ENCODE results near the gene DVL2.

Gene DVL2

DNA sequence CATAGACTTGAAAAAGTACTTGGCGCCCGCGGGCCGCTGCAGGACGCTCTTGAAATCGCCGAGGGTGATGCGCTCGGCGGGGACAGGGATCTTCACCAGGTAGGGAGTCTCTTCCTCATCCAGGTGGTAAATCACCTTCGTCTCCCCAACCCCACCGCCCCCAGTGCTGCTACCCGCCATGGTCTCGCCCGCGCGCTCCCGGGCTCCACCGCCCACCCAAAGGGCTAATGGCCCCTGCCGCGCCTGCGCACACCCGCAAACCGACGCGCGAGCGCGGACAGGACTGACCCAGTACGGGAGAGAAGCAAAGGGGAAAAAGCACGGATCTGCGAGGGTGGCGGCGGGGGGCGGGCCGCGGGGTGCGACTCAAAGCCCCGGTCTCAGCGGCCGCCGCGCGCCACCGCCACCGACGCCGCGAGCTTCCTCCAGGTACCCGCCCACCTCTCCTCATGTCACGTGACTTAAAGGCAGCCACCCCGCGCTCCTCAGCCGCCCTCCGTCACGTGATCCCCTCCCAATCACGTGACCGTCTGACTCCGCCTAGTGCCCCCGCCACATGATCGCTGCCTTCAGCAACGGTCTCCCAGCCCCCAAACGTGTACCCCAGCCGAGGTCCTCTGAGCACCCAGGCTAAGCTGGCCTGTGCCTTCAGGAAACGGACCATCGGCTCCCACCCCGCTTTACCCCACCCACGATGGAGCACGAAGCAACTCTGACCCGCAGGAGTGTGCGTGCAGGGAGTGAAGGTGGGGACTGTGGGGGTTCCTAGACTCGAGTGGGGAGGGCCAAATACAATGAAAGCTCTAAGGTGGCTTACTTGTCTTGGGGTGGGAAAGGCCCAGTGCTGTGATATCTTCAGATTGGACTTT lies at the start of gene DVL2:
Gene DVL2, minus strand, starts transcription at position 435 of the 869 bp plus-strand sequence. Its CDS starts 255 bp downstream, at position 180.
- peak; percentile 94 for DNase-seq

DNA sequence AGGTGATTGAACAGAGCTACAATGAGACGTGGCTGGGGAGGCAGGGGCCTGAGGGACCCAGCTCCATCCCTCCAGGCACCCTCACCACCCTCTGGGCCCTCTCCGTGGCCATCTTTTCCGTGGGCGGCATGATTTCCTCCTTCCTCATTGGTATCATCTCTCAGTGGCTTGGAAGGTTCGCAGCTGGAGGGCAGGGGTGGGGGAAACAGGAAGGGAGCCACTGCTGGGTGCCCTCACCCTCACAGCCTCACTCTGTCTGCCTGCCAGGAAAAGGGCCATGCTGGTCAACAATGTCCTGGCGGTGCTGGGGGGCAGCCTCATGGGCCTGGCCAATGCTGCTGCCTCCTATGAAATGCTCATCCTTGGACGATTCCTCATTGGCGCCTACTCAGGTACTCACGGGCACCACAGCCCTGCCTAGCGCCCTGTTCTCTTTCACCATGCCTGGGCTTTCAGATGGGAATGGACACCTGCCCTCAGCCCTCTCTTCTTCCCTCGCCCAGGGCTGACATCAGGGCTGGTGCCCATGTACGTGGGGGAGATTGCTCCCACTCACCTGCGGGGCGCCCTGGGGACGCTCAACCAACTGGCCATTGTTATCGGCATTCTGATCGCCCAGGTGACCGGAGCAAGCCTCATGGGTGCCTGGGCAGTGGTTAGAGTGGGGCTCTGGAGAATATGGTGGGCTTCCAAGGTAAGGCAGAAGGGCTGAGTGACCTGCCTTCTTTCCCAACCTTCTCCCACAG lies 49.3 kb upstream of the DVL2 start:
- no peak for DNase-seq

DNA sequence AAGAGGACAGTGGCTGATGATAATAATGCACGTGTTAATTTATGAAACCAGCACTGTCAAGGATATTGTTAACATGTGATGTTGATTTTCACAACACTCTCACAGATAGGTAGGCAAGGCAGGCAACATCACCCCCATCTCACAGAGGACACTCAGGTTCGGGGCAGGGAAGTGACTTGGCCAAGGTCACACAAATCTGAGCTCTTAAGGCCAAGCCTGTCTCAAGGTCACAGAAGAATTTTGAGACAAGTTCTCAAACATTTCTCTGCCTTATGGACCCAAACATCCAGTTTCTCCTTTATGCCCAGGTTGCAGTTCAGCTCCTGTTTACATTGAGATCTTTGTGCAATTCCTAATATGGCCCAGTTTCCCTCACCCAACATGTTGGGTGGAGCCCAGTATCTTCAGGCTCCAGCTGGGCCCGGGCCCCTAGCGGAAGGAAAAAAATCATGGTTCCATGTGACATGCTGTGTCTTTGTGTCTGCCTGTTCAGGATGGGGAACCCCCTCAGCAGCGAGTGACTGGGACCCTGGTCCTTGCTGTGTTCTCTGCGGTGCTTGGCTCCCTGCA lies 48.5 kb upstream of the DVL2 start:
- no peak for DNase-seq

DNA sequence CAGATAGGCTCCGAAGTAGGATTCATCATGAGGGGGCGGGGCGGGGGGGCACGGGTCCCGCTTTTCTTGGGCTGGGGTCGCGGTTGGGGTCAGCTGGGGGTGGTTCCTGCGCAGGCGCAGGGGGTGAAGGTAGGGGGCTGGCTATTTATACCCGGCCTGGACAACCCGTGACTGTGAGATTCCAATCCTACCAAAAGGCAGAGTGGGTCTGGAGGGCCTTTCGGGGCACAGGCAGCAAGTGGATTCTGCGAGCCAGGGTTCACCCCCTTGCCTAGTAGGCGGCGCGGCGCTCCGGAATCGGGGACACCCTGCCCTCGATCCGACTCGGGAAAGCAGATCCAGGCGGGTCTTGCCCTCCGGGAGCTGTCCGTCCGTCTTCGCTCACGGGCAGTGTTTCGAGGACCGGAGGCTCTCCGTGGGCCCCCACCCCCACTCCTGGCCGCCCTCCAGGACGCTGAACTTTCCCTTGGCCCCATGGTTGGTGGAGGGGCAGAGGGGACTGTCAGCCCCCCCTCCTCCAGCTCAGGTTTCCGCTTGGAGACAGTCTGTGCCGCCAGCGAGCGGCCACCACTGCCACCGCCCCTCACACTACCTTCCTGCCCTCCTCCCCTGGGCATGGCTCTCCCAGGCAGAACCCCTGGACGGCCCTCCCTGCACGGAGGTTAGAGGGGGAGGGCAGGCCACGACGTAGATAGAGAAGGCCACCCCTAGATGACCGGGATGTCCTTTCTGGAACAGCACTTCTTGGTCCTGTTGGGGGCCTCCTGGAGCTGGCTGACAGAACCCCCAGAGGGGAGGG lies 47.8 kb upstream of the DVL2 start:
- DNase-seq: no peak

DNA sequence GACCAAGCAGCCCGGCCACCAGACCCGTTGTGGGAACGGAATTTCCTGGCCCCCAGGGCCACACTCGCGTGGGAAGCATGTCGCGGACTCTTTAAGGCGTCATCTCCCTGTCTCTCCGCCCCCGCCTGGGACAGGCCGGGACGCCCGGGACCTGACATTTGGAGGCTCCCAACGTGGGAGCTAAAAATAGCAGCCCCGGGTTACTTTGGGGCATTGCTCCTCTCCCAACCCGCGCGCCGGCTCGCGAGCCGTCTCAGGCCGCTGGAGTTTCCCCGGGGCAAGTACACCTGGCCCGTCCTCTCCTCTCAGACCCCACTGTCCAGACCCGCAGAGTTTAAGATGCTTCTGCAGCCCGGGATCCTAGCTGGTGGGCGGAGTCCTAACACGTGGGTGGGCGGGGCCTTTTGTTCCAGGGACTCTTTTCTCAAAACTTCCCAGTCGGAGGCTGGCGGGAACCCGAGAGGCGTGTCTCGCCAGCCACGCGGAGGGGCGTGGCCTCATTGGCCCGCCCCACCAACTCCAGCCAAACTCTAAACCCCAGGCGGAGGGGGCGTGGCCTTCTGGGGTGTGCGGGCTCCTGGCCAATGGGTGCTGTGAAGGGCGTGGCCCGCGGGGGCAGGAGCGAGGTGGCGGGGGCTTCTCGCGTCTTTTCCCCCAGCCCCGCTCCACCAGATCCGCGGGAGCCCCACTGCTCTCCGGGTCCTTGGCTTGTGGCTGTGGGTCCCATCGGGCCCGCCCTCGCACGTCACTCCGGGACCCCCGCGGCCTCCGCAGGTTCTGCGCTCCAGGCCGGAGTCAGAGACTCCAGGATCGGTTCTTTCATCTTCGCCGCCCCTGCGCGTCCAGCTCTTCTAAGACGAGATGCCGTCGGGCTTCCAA lies 47.0 kb upstream of the DVL2 start, which contains the start of gene SLC2A4:
Gene SLC2A4, plus strand, starts transcription at position 645 of the 879 bp plus-strand sequence. Its CDS starts 217 bp downstream, at position 862.
- DNase-seq: peak; percentile 96

DNA sequence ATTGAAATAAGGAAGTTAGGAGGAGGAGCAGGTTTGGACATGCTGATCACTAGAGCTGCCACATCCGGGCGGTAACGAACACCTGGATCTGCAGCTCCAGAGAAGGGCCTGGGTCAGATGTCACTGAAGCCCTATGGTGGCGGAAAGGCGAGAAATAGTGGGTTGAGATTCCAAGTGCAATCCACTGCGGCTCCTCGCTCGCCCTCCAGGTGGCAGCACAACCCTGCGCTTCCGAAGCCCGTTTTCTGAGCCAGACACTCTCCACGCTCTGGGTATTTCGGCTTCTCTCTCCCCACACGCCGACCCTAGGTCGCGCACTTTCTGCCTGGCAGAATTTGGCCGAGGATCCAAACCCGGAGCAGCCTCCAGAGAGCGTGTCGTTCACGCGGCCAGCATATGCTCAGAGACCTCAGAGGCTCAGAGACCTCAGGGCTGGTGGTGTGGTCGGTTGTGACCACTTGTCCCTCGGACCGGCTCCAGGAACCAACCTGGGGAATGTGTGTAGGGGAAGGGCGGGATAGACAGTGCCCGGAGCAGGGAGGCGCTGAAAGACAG lies 46.3 kb upstream of the DVL2 start:
- peak; percentile 77 for DNase-seq

DNA sequence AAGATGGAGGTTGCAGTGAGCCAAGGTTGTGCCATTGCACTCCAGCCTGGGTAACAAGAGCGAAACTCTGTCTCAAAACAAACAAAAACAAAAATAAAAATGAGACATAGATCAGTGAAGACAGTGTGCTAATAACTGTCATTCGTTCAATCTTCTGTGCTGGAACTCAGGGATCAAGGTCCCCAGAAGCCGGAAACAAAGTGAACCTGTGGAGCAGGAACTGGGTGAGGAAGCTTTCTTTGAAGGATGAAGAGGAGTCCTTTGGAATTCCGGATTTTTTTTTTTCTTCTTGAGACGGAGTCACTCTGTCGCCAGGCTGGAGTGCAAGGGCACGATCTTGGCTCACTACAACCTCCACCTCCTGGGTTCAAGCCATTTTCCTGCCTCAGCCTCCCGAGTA lies 45.1 kb upstream of the DVL2 start:
- DNase-seq: no peak

DNA sequence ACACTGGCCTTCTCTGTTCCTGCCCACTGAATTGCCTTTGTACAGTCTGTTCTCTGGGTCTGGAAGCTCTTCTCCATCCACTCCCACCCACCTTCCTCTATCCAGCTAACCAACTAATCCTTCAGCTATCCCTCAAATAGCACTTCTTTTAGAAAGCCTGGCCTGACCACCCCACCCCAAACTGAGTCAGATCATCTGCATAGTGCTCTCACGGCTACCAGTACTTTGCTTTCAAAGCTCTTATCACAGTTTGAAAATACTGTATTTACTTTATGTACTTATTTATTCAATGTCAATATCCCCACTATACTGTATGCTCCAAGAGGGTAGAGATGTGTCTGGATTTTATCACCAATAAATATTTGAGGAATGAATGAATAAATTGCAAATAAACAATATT lies 32.5 kb upstream of the DVL2 start:
- peak; percentile 42 for DNase-seq

DNA sequence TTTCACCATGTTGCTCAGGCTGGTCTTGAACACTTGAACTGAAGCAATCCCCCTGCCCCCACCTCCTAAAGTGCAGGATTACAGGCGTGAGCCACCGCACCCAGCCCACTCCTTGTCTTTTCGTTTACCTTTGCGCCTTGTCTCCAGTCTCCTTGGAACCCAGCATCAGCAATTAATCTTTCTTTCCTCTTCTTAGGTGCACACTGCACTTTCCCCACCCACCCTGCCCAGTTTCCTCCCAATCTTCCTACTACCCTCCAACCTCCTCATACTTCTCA lies 29.4 kb upstream of the DVL2 start:
- DNase-seq: no peak

DNA sequence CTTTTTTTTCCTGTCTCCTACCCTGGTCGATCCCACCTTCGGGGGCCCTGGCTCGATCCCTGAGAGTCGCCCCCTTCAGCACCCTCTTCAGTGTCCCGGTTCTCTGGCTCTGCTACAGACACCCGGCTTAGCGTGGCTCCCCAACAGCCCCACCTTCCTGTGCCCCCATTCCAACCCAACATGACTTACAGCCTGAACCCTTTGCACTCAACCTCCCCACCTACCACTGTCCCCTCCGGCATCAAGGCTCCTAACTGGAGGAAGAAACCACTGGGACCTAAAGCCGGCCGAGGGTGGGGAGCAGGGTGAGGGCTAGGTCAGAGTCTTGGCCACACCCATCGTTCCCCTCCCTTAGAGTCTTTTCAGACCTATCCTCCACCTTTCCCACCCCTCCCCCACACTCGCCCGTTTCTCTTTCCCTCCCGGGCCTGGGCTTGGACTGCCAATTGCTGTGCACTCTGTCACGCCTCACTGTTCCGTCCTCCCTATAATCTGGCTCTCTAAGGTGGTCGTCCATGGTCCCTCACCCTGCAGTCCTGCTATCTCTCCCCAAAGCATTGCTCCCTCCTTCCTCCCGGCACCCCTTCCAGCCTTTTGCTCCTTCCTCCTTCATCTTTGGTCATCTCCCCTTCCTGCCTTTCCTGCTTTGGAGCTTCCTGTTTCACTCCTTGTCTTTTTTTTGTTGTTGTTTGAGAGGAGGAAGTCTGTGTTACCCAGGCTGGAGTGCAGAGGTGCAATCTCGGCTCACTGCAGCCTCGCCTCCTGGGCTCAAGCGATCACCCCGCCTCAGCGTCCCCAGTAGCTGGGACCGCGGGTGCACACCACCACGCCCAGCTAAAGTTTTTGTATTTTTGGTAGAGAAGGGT lies 28.9 kb upstream of the DVL2 start:
- DNase-seq: no peak

DNA sequence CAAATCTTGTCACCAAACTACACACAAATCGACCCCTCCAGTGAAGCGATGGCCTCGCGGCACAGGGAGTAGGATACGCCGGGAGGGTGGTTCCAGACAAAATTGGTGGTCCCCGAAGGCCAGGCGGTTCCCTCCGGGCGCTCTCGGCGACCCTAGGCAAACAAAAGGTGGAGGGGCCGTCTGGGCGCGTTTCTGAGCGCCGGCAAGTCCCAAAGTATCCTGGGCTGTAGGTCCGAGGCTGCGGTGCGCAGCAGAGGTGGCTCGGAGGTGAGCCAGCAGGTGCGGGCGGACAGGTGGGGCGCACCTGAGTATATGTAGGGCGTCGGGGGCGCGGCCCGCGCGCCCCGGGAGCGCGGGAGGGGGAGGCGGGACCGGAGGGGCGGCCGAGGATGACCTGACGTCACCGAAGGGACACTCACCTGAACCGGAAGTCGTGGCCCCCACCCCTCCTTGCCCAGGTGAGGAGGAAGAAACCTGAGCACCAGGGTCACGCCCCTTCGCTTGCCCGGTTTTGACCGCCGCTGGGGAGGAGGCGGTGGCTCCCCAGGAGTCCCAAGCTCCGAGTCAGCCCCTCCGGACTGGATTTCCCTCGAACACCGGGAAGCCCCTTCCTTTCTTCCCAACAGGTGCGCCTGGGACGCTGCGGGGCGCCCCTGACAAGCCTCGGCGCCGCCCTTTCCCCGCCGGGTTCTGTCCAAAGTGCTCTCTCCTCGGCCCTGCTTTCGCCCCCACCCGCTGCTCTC lies 28.0 kb upstream of the DVL2 start, which contains the start of gene CLDN7:
Gene CLDN7, minus strand, starts transcription at position 287 of the 743 bp plus-strand sequence. CDS start 435 bp downstream, outside the sequence.
- DNase-seq: no peak

DNA sequence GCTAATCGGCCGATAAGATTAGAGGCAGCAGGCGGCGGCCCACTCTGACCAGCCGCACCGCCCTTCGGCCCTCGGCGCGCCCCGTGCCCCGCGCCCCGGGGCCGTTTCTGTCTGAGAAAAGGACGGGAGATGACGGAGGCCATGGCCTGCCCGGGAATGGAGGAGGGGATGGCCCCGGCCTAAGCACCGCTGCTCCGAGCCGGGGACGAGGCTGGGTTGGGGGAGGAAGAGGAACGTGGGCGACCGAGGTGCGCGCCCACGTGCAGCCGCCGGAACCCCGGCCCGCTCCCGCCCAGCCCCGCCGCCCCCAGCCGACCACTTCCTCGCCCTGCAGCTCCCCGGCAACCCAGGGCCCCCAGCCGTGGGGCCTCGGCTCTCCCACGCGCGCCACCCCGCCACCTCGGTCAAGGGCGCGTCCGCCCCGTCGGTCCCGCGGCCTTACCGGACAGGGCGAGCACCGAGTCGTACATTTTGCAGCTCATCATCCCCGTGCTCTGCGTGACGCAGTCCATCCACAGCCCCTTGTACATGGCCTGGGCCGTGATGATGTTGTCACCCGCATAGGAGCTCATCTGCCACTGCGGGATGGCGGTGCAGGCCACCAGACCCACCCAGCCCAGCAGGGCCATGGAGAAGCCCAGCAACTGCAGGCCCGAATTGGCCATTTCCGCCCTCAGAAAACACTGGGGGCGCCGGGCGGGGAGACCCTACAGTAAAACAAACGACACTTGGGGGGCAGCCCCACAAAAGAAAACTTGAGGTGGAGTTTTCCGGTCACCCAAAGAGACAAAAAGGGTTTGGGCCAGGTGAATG lies 27.3 kb upstream of the DVL2 start:
- no peak for DNase-seq

DNA sequence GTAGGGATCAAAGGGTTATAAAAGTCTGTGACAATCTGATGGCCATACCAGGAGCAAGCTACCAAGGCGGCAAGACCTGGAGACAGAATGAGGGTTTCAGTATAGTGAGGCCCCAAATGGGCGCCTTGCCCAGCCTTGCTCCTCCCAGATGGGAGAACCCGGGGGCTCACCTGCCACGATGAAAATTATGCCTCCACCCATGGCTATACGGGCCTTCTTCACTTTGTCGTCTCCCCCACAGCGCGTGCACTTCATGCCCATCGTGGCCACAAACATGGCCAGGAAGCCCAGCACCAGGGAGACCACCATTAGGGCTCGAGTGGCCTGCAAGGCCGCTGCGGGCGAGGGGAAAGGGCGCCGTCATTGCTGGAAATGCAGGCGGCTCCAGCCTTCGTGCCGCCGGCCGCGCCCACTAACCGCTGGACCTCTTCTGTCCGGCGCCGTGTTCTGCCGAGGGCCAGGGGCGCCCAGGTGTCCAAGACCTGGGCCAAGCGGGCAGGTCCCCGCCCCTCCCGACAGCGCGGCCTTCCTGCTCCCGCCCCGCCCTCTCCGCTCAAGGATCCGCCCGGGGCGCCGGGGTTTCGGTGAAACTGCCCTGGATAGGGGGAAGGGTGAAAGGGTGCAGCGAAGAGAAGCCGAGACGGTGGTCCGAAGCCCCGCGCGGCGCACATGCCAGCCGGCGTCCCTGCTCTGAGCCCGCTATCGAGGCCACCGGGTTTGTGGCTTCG lies 26.5 kb upstream of the DVL2 start:
- no peak for DNase-seq

DNA sequence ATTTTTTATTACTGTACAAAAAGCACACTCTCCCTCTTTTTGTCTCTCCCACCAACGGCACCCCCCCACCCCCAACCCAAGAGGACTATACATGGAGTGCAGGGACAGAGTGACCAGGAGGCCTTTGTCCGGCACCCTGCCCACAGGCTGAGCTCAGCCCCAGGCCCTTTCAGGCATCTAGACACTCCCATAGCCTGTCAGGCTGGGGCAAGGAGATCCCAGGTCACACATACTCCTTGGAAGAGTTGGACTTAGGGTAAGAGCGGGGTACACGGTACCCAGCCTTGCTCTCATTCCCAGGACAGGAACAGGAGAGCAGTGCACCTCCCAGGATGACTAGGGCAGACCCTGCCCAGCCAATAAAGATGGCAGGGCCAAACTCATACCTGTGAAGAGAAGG lies 25.8 kb upstream of the DVL2 start:
- DNase-seq: no peak

DNA sequence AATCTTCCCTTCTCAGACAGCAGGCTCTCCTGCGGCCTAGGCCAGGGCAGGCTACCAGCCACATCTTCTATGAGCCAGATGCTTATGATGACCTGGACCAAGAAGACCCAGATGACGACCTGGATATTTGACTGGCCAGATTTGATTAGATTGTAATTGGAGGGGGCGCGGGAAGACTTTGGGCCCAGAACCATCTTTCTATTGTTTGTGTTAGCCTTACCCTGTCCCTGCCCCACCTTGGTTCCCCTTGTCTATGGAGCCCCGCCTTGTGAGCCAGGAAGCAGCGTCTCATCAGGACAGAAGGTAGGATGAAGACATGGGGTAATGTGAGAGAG lies 25.2 kb upstream of the DVL2 start:
- DNase-seq: no peak

DNA sequence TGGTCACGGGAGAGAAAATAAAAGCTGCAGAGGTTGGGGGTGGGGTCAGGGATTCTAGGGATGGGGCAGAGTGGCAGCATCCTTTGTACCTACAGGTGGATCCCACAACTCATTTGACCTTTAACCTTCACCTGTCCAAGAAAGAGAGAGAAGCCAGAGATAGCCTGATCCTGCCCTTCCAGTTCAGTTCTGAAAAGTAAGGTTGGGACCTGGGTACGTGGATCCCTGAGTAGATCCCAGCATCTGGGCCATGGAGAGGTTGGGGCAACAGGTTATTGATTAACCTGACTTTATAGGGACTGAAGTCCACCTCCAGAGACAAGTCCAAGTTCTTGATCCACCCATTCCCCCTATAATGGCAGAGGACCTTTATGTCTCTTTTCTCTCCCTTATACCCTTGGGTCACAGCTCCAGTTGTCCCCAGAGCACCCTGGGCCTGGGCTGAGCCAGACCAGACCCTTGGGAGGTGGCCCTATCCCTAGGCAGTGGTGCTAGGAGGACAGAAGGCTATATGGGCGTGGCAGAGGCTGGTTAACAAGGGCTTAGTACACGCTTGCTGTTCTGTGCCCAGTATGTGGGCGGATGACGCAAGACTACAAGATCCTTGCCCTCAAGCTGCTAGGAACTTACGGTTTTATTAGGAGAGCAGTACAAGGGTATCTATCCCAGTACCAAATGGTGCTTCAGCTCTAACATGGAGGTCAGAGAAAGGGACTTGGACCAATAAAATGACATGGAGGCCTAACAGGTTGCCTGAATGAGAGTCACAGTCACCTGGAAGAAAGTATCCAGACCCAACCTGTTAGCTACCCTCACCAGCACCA lies 24.6 kb upstream of the DVL2 start:
- peak; percentile 59 for DNase-seq

DNA sequence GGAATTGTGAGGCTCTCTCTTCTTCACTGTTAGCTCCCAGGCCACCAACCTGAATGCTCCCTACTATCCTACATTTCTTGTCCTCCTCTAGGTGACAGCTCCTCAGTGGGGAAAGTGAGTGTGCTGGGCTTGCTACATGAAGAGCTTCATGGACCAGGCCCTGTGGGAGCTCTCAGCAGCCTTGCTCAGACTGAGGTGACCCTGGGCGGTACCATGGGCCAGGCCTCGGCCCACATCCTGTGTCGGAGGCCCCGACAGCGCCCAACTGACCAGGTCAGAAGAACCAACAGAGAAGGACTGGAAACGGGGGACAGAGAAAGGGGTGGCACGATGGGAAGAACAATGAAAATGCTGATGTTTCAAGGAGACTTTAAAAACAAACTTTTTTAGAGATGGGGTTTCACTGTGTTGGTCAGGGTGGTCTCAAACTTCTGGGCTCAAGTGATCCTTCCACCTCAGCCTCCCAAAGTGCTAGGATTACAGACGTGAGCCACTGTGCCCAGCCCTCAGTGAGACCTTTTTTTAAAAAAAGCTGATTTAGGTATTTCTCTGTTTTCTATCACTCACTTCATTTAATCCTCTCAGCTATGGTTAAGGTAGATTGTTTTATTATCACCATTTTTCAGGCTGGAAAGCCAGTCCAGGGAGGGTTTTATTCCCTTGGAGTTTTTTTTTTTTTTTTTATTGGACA lies 22.6 kb upstream of the DVL2 start:
- DNase-seq: no peak

Measured in EL (cell line).